ENCODE data around the gene FLRT3. TPM values are rescaled to one million over a fixed set of nuclear protein-coding genes. Genes with fewer than 3 reads are reported as not detected.
A peak's percentile ranks its signal among the peaks of the same experiment; 100 is the strongest.

Gene FLRT3
- total RNA-seq (not detected), total RNA-seq (0 to 0.16 (median 0) reads per million in 172 experiments)
- not detected for polyA plus RNA-seq (2013, experiment 1 of 2)
- polyA plus RNA-seq (2013, experiment 2 of 2): 0.31 TPM

DNA sequence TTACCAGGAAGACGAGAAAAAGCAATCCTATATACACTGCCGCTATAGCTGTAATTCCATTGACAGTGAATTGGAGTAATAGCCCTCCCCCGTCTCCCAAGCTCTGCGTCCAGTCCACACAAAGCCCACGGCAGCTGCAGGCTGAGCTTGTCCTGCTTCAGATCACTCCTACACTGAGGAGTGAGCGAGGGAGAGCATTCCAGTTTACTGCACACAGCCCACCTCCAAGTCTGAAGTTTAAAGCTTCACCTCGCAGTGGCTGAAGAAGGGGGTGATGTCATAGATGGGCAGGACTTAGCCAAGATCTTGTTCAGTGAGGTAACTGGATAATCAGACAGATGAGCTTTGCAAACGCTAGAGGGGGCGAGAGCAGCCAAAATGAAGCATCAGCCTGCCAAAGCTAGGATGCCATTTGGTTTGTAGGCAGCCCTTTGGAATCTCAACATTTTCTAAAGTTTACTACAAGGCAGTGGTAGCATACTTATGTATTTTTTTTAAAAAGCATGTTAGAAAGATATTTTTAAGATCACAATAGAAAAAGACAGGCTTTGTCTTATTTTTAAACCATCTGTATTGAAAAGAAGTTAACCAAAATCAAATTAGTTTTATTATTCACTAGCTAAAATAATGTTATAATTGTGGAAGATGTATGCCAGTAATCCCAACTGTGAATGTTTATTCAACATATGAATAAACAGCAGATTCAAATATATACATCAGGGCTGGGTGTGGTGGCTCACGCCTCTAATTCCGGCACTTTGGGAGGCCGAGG lies at the start of gene FLRT3:
FLRT3 (minus strand) TSS at position 213 of the 772 bp plus-strand sequence. CDS start 10,106 bp downstream, outside the sequence.
- ATAC-seq (ENCODE audit: poor library complexity) (no peak), DNase-seq (peak in 1 of 14 experiments; percentile 3)
- H3K27me3 ChIP-seq (ENCODE audit: control insufficient read depth in 1 of 2, insufficient read depth in 2 of 2, low read length in 2 of 2): no peaks in the 10 kb centered on the region
- no peaks in the 10 kb centered on the region for H3K36me3 Mint-ChIP-seq (ENCODE audit: low read depth)
- ChIA-PET POLR2A (no interaction called here), CTCF (no interaction called here)
- H3K9me3 ChIP-seq (ENCODE audit: control insufficient read depth in 1 of 2, insufficient read depth in 1 of 2, low read length in 2 of 2): peaks cover 0 to 6% of the 10 kb centered on the region in 2 experiments
- no peaks in the 10 kb centered on the region for H3K4me1 Mint-ChIP-seq (ENCODE audit: low read depth)
- H3K9me3 Mint-ChIP-seq: peaks cover 3% of the 10 kb centered on the region
- intact Hi-C loops (cut with DNase I, micrococcal nuclease): no loop called here
- no peak for TF ChIP-seq CTCF (IDR thresholded peaks at IDR 0.05)
- no peaks in the 10 kb centered on the region for H3K36me3 ChIP-seq (ENCODE audit: insufficient read depth, low read length)
- H3K27ac ChIP-seq (ENCODE audit: low read depth in 1 of 2, low read length in 2 of 2): no peak within 1 kb of the TSS
- H3K4me3 Mint-ChIP-seq: no peak within 1 kb of the TSS
- H3K27ac Mint-ChIP-seq: no peak within 1 kb of the TSS
- H3K4me1 ChIP-seq (ENCODE audit: insufficient read depth, low read length): no peaks in the 10 kb centered on the region
- no peak within 1 kb of the TSS for H3K4me3 ChIP-seq (ENCODE audit: low read length)
- no peaks in the 10 kb centered on the region for H3K27me3 Mint-ChIP-seq

DNA sequence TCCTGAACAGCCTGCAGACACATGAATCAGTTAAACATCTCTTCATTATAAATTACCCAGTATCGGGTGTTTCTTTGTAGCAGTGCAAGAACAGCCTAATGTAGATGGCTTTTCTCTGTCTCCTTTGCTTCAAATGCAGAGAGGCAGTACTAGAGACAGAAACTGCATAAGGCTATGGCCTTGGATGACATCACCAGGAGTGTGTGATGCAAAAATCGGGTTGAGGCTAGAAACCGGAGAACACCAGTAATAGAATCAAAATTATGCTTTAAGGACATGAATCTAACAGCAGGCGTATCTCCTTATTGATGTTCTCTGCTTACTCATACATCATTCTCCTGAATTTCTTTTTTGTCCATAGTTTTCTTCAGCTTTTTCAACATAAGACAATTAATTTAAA lies 49.3 kb upstream of the FLRT3 start:
- Histone ChIP-seq H3K27me3 (ENCODE audit: control insufficient read depth in 1 of 2, insufficient read depth in 2 of 2, low read length in 2 of 2) (no peaks in the 10 kb centered on the region), H3K9me3 (ENCODE audit: control insufficient read depth in 1 of 2, insufficient read depth in 1 of 2, low read length in 2 of 2) (peaks cover 0 to 17% of the 10 kb centered on the region in 2 experiments), H3K4me3 (ENCODE audit: low read length) (no peak overlapping the region), H3K36me3 (ENCODE audit: insufficient read depth, low read length) (no peaks in the 10 kb centered on the region), H3K4me1 (ENCODE audit: insufficient read depth, low read length) (no peaks in the 10 kb centered on the region), H3K27ac (ENCODE audit: low read depth in 1 of 2, low read length in 2 of 2) (no peak overlapping the region)
- Mint-ChIP-seq H3K27me3 (no peaks in the 10 kb centered on the region), H3K4me1 (ENCODE audit: low read depth) (no peaks in the 10 kb centered on the region), H3K9me3 (peaks cover 3% of the 10 kb centered on the region), H3K4me3 (no peak overlapping the region), H3K27ac (no peak overlapping the region), H3K36me3 (ENCODE audit: low read depth) (no peaks in the 10 kb centered on the region)
- ATAC-seq (ENCODE audit: poor library complexity) (no peak), DNase-seq (no peak)
- intact Hi-C loops (cut with DNase I, micrococcal nuclease): no loop called here
- TF ChIP-seq CTCF (IDR thresholded peaks at IDR 0.05): no peak
- POLR2A ChIA-PET: no interaction called here
- CTCF ChIA-PET: no interaction called here

- Histone ChIP-seq H3K27ac (ENCODE audit: low read depth in 1 of 2, low read length in 2 of 2) (no peak overlapping the region), H3K36me3 (ENCODE audit: insufficient read depth, low read length) (no peaks in the 10 kb centered on the region), H3K9me3 (ENCODE audit: control insufficient read depth in 1 of 2, insufficient read depth in 1 of 2, low read length in 2 of 2) (peaks cover 0 to 17% of the 10 kb centered on the region in 2 experiments), H3K4me1 (ENCODE audit: insufficient read depth, low read length) (no peaks in the 10 kb centered on the region), H3K27me3 (ENCODE audit: control insufficient read depth in 1 of 2, insufficient read depth in 2 of 2, low read length in 2 of 2) (no peaks in the 10 kb centered on the region), H3K4me3 (ENCODE audit: low read length) (no peak overlapping the region)
- ATAC-seq (ENCODE audit: poor library complexity) (no peak), DNase-seq (no peak)
- H3K9me3 Mint-ChIP-seq: peaks cover 5% of the 10 kb centered on the region
- intact Hi-C loops (cut with DNase I, micrococcal nuclease): no loop called here
- no peaks in the 10 kb centered on the region for H3K27me3 Mint-ChIP-seq
- POLR2A ChIA-PET: no interaction called here
- no peak overlapping the region for H3K27ac Mint-ChIP-seq
- H3K36me3 Mint-ChIP-seq (ENCODE audit: low read depth): no peaks in the 10 kb centered on the region
- no peak overlapping the region for H3K4me3 Mint-ChIP-seq
- CTCF ChIA-PET: no interaction called here
- no peak for TF ChIP-seq CTCF (IDR thresholded peaks at IDR 0.05)
- no peaks in the 10 kb centered on the region for H3K4me1 Mint-ChIP-seq (ENCODE audit: low read depth)
These were observed 47.8 kb upstream of the FLRT3 start for GRCh38 chr20:14385176-14385740.
